PC-3 (cell line): ENCODE data around the gene CRB1. TPM values are rescaled to one million over a fixed set of nuclear protein-coding genes. Genes with fewer than 3 reads are reported as not detected.

ENCODE experiments used
- ATAC-seq: fragments of 200-7000 bp; cut with Tn5 transposase; 2 replicates; pipeline ENCODE4 v1.9.1; 2020; ENCODE audit warnings: mild to moderate bottlenecking, moderate library complexity
- BruUV-seq: library from RNA; stranded (reverse); fragments of 400-500 nt; replicated peaks from 2 replicates; lab custom pipeline; 2021; lab: Mats Ljungman, UMichigan
- CTCF ChIA-PET: fragments of 300-600 bp; sonication (Branson Sonifier 250); formaldehyde crosslinking; loops from one replicate; lab custom pipeline; 2022; ENCODE audit warnings: antibody characterized with exemption; lab: Charles Lee
- POLR2A ChIA-PET: fragments of 300-600 bp; sonication (Branson Sonifier 250); formaldehyde crosslinking; loops from one replicate; lab custom pipeline; 2022; ENCODE audit warnings: antibody characterized with exemption; ENCODE audit not compliant: unreplicated experiment; lab: Charles Lee
- DNase-seq: peaks from one replicate; pipeline ENCODE4 v3.0.0-alpha.2; 2015
- H2AFZ ChIP-seq: fragments of 300-600 bp; sonication (generic); 2 replicates; pipeline ENCODE4 v1.6.0; 2016; ENCODE audit warnings: antibody characterized with exemption, low read length
- H3F3A ChIP-seq: fragments of 300-600 bp; sonication (generic); one replicate; pipeline ENCODE4 v1.6.0; 2017; ENCODE audit warnings: antibody characterized with exemption, low read length, control low read depth, mild to moderate bottlenecking; ENCODE audit not compliant: unreplicated experiment
- H3K27ac ChIP-seq: fragments of 300-600 bp; sonication (generic); 2 replicates; pipeline ENCODE4 v1.5.1; 2016; ENCODE audit warnings: mild to moderate bottlenecking, low read length
- H3K27me3 ChIP-seq: fragments of 300-600 bp; sonication (generic); 2 replicates; pipeline ENCODE4 v1.6.1; 2016; ENCODE audit warnings: low read length, mixed read lengths
- H3K36me3 ChIP-seq: fragments of 300-600 bp; sonication (generic); 2 replicates; pipeline ENCODE4 v1.6.1; 2016; ENCODE audit warnings: low read depth, mixed run types, low read length, mixed read lengths
- H3K4me1 ChIP-seq: fragments of 300-600 bp; sonication (generic); 2 replicates; pipeline ENCODE4 v1.5.1; 2016; ENCODE audit warnings: low read length; ENCODE audit not compliant: insufficient read depth
- H3K4me2 ChIP-seq: fragments of 300-600 bp; sonication (generic); 2 replicates; pipeline ENCODE4 v1.6.0; 2016; ENCODE audit warnings: low read length
- H3K4me3 ChIP-seq: fragments of 300-600 bp; sonication (generic); 2 replicates; pipeline ENCODE4 v1.5.1; 2016; ENCODE audit warnings: mild to moderate bottlenecking, low read length, mixed read lengths
- H3K79me2 ChIP-seq: fragments of 300-600 bp; sonication (generic); 2 replicates; pipeline ENCODE4 v1.6.1; 2017; ENCODE audit warnings: low read length, mixed read lengths
- H3K9ac ChIP-seq: fragments of 300-600 bp; sonication (generic); 2 replicates; pipeline ENCODE4 v1.6.0; 2016; ENCODE audit warnings: mild to moderate bottlenecking, low read length
- H3K9me2 ChIP-seq: fragments of 300-600 bp; sonication (generic); replicated peaks from 2 replicates; pipeline ENCODE4 v1.6.1; 2016; ENCODE audit warnings: mixed run types, low read length, mixed read lengths
- H3K9me3 ChIP-seq: fragments of 300-600 bp; sonication (generic); 2 replicates; pipeline ENCODE4 v1.6.1; 2016; ENCODE audit warnings: low read length, mixed read lengths
- H4K20me1 ChIP-seq: fragments of 300-600 bp; sonication (generic); 2 replicates; pipeline ENCODE4 v1.6.1; 2016; ENCODE audit warnings: low read length, mixed read lengths
- CTCF ChIP-seq: fragments of 300-600 bp; sonication (generic); conservative IDR thresholded peaks from 2 replicates; pipeline ENCODE4 v1.5.1; 2017; ENCODE audit warnings: antibody characterized with exemption, low read depth, mild to moderate bottlenecking, low read length
- EZH2 ChIP-seq: fragments of 300-600 bp; sonication (generic); IDR thresholded peaks from one replicate; pipeline ENCODE4 v1.6.1; 2017; ENCODE audit warnings: antibody characterized with exemption, mild to moderate bottlenecking, low read length; ENCODE audit not compliant: unreplicated experiment
- EZH2phosphoT487 ChIP-seq: fragments of 300-600 bp; sonication (generic); IDR thresholded peaks from 2 replicates; pipeline ENCODE4 v1.6.1; 2018; ENCODE audit warnings: mild to moderate bottlenecking, antibody characterized with exemption, low read length, borderline replicate concordance
- intact Hi-C: fragments of 100-400 bp; cut with micrococcal nuclease; formaldehyde crosslinking; loops from 2 replicates; pipeline ENCODE4 v1.9.0; 2023
- total RNA-seq: library from RNA; depleted of rRNA; stranded (reverse); fragments of >200 nt; gene quantifications from 2 replicates; pipeline ENCODE4 v1.2.3, GENCODE V29; 2014

CRB1 gene
- total RNA-seq, 1 experiment from 2014 or later = 0.07 TPM

GRCh38 chr1:197496722-197497121 lies 228.7 kb downstream of the CRB1 start:
- Histone ChIP-seq H3K36me3 (no peaks in the 10 kb centered on the region), H3K27ac (no peak overlapping the region), H3K9me2 (no peaks in the 10 kb centered on the region), H3K27me3 (no peaks in the 10 kb centered on the region), H3K4me3 (no peak overlapping the region), H3K9ac (no peak overlapping the region), H2AFZ (no peak overlapping the region), H3K4me1 (no peaks in the 10 kb centered on the region), H4K20me1 (no peaks in the 10 kb centered on the region), H3F3A (no peaks in the 10 kb centered on the region), H3K9me3 (no peaks in the 10 kb centered on the region), H3K79me2 (no peaks in the 10 kb centered on the region), H3K4me2 (no peak overlapping the region)
- CTCF ChIA-PET = no interaction called here
- TF ChIP-seq CTCF = no peak
- no peak for TF ChIP-seq EZH2phosphoT487
- TF ChIP-seq EZH2 = no peak
- intact Hi-C loops = no loop called here
- DNase-seq = no peak
- POLR2A ChIA-PET = no interaction called here
- no TSS peak for BruUV-seq
- no peak for ATAC-seq

DNA sequence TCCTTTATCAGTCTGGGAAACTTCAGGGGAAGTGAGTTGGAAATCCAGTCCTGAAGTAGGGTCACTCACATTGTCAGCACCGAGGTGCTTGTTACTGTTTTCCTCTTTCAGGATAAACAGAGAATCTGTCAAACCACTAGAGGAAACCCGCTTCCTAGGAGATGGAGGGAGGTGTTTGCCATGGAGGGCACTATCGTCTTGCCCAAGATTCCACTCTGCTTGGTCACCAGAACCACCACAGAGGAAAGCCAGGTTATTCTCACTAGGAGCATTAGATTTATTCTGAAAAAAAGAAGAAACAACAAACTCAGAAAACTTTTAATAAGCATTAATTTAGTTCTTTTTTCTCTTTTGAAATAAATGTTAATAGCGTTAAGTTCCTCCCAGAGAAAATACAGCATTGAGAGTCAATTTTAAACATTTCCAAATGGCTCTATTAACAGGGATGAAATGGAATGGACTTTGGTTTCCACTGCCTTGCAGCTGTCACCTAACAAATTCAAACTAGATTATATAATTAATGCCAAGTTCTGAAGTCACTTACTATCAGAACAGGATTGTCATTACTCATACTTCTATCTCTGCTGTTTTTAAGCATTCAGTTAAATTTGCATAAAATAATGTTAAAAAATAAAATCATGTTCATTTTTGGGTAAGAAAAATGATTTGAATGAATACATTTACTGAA lies 242.8 kb downstream of the CRB1 start:
- H3F3A ChIP-seq = no peaks in the 10 kb centered on the region
- no peaks in the 10 kb centered on the region for H3K27me3 ChIP-seq
- no peaks in the 10 kb centered on the region for H3K79me2 ChIP-seq
- H3K4me1 ChIP-seq = no peaks in the 10 kb centered on the region
- H3K36me3 ChIP-seq = no peaks in the 10 kb centered on the region
- H3K4me3 ChIP-seq = no peak overlapping the region
- DNase-seq (no peak), ATAC-seq (no peak)
- BruUV-seq = no TSS peak
- H3K9me2 ChIP-seq = no peaks in the 10 kb centered on the region
- no peaks in the 10 kb centered on the region for H4K20me1 ChIP-seq
- ChIA-PET POLR2A (no interaction called here), CTCF (no interaction called here)
- H3K27ac ChIP-seq = no peak overlapping the region
- no peaks in the 10 kb centered on the region for H3K9me3 ChIP-seq
- no peak overlapping the region for H3K9ac ChIP-seq
- no peak overlapping the region for H2AFZ ChIP-seq
- H3K4me2 ChIP-seq = no peak overlapping the region
- TF ChIP-seq EZH2 = no peak
- TF ChIP-seq CTCF = no peak
- no peak for TF ChIP-seq EZH2phosphoT487
- intact Hi-C loops = no loop called here

- Histone ChIP-seq H3K9me3 (no peaks in the 10 kb centered on the region), H3K36me3 (no peaks in the 10 kb centered on the region), H3K27me3 (no peaks in the 10 kb centered on the region), H3K9me2 (no peaks in the 10 kb centered on the region), H3K9ac (no peak overlapping the region), H2AFZ (no peak overlapping the region), H3F3A (no peaks in the 10 kb centered on the region), H3K4me1 (no peaks in the 10 kb centered on the region), H3K4me3 (no peak overlapping the region), H3K27ac (no peak overlapping the region), H3K79me2 (no peaks in the 10 kb centered on the region), H4K20me1 (no peaks in the 10 kb centered on the region), H3K4me2 (no peak overlapping the region)
- DNase-seq = no peak
- intact Hi-C loops = no loop called here
- no TSS peak for BruUV-seq
- CTCF ChIA-PET = no interaction called here
- TF ChIP-seq EZH2phosphoT487 (no peak), CTCF (no peak), EZH2 (no peak)
- ATAC-seq = no peak
- POLR2A ChIA-PET = no interaction called here
Observed at GRCh38 chr1:197515421-197515820, 247.4 kb downstream of the CRB1 start.
